ENCODE measurements around the gene LY86. TPM values are rescaled to one million over a fixed set of nuclear protein-coding genes. Genes with fewer than 3 reads are reported as not detected.

The LY86 gene
- total and polyA plus RNA-seq, 2 donors (not counting 3 experiments of a cell fraction or from before 2014, with no cell fraction given) = not detected

- Histone ChIP-seq H3K27ac (ENCODE audit: insufficient read depth, low read depth, low read length) (no peak overlapping the region), H3K9me3 (replicated peaks; ENCODE audit: control insufficient read depth, insufficient read depth, low read length) (no peaks in the 10 kb centered on the region), H3K4me2 (ENCODE audit: insufficient read depth, low read length) (no peak overlapping the region), H3K9ac (replicated peaks; ENCODE audit: extremely low read depth, insufficient read depth, low read length) (no peak overlapping the region), H3K79me2 (ENCODE audit: control insufficient read depth, insufficient read depth, low read length) (no peaks in the 10 kb centered on the region), H4K20me1 (replicated peaks; ENCODE audit: control insufficient read depth, extremely low read depth, insufficient read depth, low read length) (no peaks in the 10 kb centered on the region), H3K4me3 (replicated peaks in 1 of 3; ENCODE audit: insufficient read depth in 1 of 3, low read depth in 1 of 3, low read length in 3 of 3) (no peak overlapping the region), H3K36me3 (ENCODE audit: control insufficient read depth in 2 of 2, extremely low read depth in 1 of 2, insufficient read depth in 2 of 2, low read length in 2 of 2) (no peaks in the 10 kb centered on the region), H2AFZ (ENCODE audit: low read depth, low read length) (no peak overlapping the region), H3K4me1 (ENCODE audit: control insufficient read depth, extremely low read depth, insufficient read depth, low read length) (peaks cover 4% of the 10 kb centered on the region), H3K9me1 (replicated peaks; ENCODE audit: control insufficient read depth, extremely low read depth, insufficient read depth, low read length) (no peaks in the 10 kb centered on the region), H3K27me3 (ENCODE audit: control insufficient read depth in 2 of 2, insufficient read depth in 2 of 2, low read length in 2 of 2) (no peaks in the 10 kb centered on the region)
- TF ChIP-seq MAX (IDR thresholded peaks at IDR 0.05; ENCODE audit: insufficient read depth, insufficient read length) (no peak), FOS (IDR thresholded peaks at IDR 0.05; ENCODE audit: borderline replicate concordance, insufficient read depth, low read length) (no peak), POLR2A (IDR thresholded peaks at IDR 0.05; ENCODE audit: low read depth, low read length) (no peak), GATA2 (IDR thresholded peaks at IDR 0.05; ENCODE audit: insufficient read depth, insufficient read length, low read depth, low read length) (no peak), JUN (IDR thresholded peaks at IDR 0.05; ENCODE audit: borderline replicate concordance, insufficient read depth, insufficient read length, low read depth) (no peak)
- dilution Hi-C loops (cut with MboI; ENCODE audit: extremely low pct_ligation_motif_present, low sequenced_read_pairs) (no loop called here), intact Hi-C loops (cut with micrococcal nuclease) (no loop called here)
- ChIA-PET POLR2A (no interaction called here), CTCF (interaction anchor here (0.9 to 1.4 kb wide), 2 partner anchors 16 to 36 kb away, joined by 3 to 4 read pairs; no protein-coding TSS in a partner anchor)
- FAIRE-seq = no peak
- no TSS peak for BruUV-seq (replicated peaks)
- no peak for DNase-seq (ENCODE audit: low read depth, low spot score)
These were observed 72.0 kb downstream of the LY86 start for GRCh38 chr6:6660339-6661045.

- dilution Hi-C loops (cut with MboI; ENCODE audit: extremely low pct_ligation_motif_present, low sequenced_read_pairs) = no loop called here
- H2AFZ ChIP-seq (ENCODE audit: low read depth, low read length) = no peak overlapping the region
These were observed 72.7 kb downstream of the LY86 start for GRCh38 chr6:6661191-6661590.

More at GRCh38 chr6:6661191-6661590, 72.7 kb downstream of the LY86 start:
- Histone ChIP-seq H3K4me2 (ENCODE audit: insufficient read depth, low read length) (no peak overlapping the region), H3K9me3 (replicated peaks; ENCODE audit: control insufficient read depth, insufficient read depth, low read length) (no peaks in the 10 kb centered on the region), H3K36me3 (ENCODE audit: control insufficient read depth in 2 of 2, extremely low read depth in 1 of 2, insufficient read depth in 2 of 2, low read length in 2 of 2) (no peaks in the 10 kb centered on the region), H3K4me1 (ENCODE audit: control insufficient read depth, extremely low read depth, insufficient read depth, low read length) (no peaks in the 10 kb centered on the region), H3K9me1 (replicated peaks; ENCODE audit: control insufficient read depth, extremely low read depth, insufficient read depth, low read length) (no peaks in the 10 kb centered on the region), H3K9ac (replicated peaks; ENCODE audit: extremely low read depth, insufficient read depth, low read length) (no peak overlapping the region), H3K27ac (ENCODE audit: insufficient read depth, low read depth, low read length) (no peak overlapping the region), H3K27me3 (ENCODE audit: control insufficient read depth in 2 of 2, insufficient read depth in 2 of 2, low read length in 2 of 2) (no peaks in the 10 kb centered on the region), H3K79me2 (ENCODE audit: control insufficient read depth, insufficient read depth, low read length) (no peaks in the 10 kb centered on the region), H4K20me1 (replicated peaks; ENCODE audit: control insufficient read depth, extremely low read depth, insufficient read depth, low read length) (no peaks in the 10 kb centered on the region), H3K4me3 (replicated peaks in 1 of 3; ENCODE audit: insufficient read depth in 1 of 3, low read depth in 1 of 3, low read length in 3 of 3) (no peak overlapping the region)
- ChIA-PET CTCF (interaction anchor here (1.4 kb wide), 1 partner anchor 35 kb away, joined by 4 read pairs; no protein-coding TSS in a partner anchor), POLR2A (no interaction called here)
- DNase-seq (ENCODE audit: low read depth, low spot score) = no peak
- intact Hi-C loops (cut with micrococcal nuclease) = no loop called here
- BruUV-seq (replicated peaks) = no TSS peak
- no peak for TF ChIP-seq MYC (IDR thresholded peaks at IDR 0.05; ENCODE audit: low read depth, low read length)
- TF ChIP-seq CTCF (IDR thresholded peaks at IDR 0.05; ENCODE audit: extremely low read depth in 1 of 2, insufficient read depth in 1 of 2, low read depth in 1 of 2, low read length in 2 of 2) = no peak
- TF ChIP-seq JUN (IDR thresholded peaks at IDR 0.05; ENCODE audit: borderline replicate concordance, insufficient read depth, insufficient read length, low read depth) = no peak
- TF ChIP-seq GATA2 (IDR thresholded peaks at IDR 0.05; ENCODE audit: insufficient read depth, insufficient read length, low read depth, low read length) = no peak
- TF ChIP-seq POLR2AphosphoS5 (IDR thresholded peaks at IDR 0.05; ENCODE audit: insufficient read depth, low read depth, low read length) = no peak
- FAIRE-seq = no peak
